Stimulated activated naive CD8-positive, alpha-beta T cell treated with anti-CD3 and anti-CD28 coated beads, Interleukin-15, Interleukin-2, amounts not matched to agents 100 U/mL and 50 U/mL, for 24 hours (primary cell): ENCODE data around the gene GPR107.

ENCODE experiments used
- ATAC-seq: fragments of 150-1000 bp; cut with Tn5 transposase; one replicate; pipeline ENCODE4 v1.10.0; 2021
- DNase-seq: peaks from one replicate; pipeline ENCODE4 v3.0.0; 2021

Gene GPR107

DNA sequence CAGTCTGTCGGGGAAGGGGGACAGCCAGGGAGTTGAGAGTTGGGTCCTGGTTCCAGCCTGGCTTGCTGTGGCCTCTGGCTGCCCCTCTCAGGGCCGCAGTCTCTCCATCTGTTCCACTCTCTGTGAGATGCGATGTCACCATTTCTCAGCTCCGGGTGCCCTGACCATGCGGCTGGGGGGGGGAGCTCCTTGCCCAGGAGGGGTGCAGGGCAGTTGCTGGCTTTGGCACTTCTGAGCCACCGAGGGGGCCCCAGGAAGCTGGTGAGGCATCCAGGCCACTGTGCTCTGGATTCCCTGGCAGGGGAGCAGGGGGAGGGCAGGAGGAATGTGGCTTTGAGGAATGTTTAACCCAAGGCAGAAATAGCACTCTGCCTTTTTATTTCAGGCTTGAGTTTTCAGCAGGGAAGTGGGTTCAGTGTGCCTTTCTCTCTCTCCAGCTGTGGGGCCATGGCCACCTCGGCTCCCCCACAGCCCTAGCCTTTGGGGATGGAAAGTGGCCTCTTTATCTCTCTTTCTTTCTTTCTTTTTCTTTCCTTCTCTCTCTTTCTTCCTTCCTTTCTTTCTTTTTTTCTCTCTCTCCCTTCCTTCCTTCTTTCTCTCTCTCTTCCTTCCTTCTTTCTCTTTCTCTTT, 129.5 kb downstream of the GPR107 start:
- DNase-seq (no peak), ATAC-seq (no peak)

DNA sequence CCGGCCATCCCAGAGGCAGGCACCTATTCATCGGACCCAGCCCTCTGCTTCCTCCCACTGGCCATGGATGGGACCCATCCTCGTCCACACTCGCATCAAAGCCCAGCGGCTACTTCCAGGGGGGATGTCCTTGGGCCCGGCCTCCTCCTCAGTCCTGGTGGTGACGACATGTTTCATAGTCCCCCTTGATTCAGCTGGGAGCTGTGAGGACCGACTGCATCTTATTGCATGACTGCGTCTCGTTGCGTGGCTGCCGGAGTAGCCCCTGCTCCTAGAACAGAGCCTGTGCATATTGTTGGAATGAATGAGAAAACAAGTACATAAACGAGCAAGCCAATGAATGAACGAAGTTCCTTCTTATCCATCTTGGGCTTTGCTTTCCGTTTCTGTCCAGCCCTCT, 131.3 kb downstream of the GPR107 start:
- DNase-seq, result no peak
- no peak for ATAC-seq

DNA sequence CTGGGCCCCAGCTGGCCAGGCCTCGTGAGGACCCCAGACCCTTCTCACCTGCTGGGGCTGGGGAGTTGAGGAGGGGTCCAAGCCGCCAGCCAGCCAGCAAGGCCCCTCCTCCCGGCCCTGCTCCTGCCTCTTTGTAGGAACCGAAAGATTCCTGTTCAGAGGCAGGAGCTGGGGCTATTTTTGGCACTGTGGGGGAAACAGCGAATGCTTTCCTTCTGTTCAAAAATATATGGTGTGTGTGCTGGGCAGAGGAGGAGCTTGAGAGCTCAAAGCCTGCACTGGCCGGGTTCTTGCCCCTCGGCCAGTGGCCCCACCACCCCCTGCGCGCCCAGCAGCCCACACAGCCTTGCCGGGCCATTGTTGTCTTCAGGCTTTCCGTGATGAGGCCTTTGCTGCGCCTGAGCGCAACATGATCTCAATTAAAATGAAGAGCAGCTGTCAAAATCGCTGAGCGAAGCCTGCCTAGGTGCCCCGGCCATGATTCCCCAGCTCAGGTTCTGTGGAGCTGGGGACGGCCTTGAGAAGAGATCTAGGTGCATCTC, 131.9 kb downstream of the GPR107 start:
- DNase-seq, result no peak
- no peak for ATAC-seq

DNA sequence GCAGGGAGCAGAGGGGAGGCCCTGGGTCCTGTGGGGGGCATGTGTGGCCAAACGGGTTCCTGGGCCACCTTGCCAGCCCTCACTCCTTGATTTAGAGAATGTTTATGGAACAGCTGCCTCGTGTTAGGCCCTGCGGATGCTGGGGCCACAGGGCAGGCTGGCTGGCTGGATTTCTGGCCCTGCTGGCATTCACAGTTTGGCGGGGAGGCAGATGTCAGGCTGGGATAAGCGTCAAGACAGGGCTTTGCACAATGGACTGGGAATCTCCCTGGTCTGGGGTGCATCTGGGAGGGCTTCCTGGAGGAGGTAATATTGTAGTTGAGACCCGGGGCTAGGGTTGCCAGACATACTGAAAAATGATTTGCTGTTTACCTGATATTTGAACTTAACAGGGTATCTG, 132.3 kb downstream of the GPR107 start:
- DNase-seq, result no peak
- no peak for ATAC-seq

DNA sequence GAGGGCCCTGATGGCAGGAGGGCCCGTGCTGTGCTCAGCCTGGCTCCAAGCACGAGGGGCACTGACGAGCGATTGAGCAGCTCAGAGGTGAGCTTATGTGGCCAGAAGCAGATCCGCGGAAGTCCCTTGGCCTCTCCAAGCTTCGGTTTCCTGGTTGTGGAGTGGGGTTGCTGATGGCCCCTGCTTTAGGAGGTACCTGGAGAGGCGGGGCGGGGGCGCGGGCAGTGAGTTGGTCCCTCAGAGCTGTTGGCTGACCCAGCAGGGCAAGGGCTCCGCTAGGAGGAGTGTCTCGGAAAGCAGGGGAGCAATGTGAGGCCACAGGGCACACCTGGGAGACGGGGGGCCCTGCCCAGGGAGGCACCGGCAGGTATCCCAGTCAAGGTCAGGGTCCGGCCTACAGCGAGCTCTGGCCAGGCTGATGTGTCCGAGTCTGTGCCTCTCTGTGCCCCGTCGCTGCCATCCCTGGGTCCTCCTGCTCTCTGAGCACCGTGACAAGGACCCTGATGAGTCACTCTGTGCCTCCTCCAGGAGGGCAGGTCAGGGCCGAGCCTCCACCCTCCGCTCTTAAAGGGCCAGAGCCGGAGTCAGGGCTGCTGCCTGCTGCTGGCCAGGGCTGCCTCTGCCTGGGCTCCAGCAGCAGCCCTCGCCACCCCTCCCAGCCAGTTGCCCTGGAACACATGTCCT, 133.3 kb downstream of the GPR107 start:
- ATAC-seq (no peak), DNase-seq (no peak)

DNA sequence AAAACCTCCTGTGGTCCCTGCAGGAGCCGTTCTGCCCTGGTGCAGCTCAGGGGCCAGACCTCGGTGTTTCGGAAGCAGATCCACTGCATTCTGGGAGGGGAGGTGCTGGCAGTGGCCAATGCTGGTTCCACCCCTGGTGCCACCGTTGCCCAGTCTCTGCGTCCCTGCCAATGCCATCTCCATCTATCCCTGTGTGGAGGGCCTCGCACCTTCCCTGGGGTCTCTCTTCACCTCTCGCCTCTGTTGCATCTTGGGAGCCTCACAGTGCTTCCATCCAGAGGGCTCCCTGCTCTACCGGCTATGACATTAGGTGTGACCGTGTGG, 133.8 kb downstream of the GPR107 start:
- no peak for ATAC-seq

DNA sequence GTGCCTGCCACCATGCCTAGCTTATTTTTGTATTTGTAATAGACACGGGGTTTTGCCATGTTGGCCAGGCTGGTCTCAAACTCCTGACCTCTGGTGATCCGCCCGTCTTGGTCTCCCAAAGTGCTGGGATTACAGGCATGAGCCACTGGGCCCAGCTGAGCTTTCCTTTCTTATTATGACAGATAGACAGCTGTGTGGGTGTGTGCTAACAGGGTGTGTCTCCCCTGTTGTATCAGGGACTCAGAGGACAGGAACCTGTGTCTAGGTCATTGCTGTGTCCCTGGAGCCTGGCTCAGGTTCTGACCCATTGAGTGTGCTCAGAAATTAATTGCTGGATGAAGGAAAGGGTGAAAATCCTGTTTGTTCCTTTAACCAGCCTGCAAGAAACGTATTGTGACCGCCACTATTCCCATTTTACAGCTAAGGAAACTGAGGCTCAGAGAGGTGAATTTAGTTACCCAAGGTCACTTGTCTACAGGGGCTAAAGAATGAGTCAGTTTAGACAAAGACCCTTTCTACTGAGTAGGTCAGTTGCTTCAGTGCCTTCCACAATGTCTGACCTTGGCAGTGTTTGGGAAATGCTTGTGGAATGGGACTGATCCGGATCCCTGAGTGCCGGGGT, 135.3 kb downstream of the GPR107 start:
- ATAC-seq, result no peak
- no peak for DNase-seq

More for the DNA sequence above, 133.8 kb downstream of the GPR107 start:
- no peak for DNase-seq
